ENCODE results near the gene ASIC2.
"Not testable (repeated sequence)": the region's sequence is repeated elsewhere in the genome, so short reads cannot be mapped to it uniquely, and the experiment has no call there.

The ASIC2 gene

DNA sequence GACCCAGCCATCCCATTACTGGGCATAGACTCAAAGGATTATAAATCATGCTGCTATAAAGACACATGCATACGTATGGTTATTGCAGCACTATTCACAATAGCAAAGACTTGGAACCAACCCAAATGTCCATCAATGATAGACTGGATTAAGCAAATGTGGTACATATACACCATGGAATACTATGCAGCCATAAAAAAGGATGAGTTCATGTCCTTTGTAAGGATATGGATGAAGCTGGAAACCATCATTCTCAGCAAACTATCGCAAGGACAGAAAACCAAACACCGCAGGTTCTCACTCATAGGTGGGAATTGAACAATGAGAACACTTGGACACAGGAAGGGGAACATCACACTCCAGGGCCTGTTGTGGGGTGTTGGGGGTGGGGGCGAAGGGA is 323.9 kb downstream of the ASIC2 start:
- DNase-seq = not testable (repeated sequence)

DNA sequence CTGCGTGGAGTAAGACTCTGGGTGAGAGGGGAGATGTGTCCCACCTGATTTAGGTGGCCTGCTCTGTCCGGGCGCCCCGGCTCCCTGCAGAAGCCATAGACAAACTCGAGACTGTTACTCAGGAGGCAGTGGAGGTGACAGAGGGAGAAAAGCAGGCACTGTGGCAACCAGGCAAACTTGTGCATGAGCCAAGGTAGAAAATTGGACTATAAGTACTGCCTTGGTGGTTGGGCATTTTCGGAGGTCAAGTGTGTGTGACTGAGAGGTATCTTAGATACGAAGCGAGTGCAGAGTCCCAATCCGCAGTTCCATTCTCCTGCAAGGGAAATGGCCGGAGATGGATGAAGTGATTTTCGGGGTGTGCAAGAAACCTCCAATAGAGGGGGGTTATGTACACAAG is 328.6 kb downstream of the ASIC2 start:
- DNase-seq = no peak

Measured in NCI-H2029 (cell line).